Endothelial cell of umbilical vein (primary cell): ENCODE data around the gene FHIP2A. TPM values are rescaled to one million over a fixed set of nuclear protein-coding genes. Genes with fewer than 3 reads are reported as not detected.

Experiments used
- BruUV-seq: library from RNA; stranded (reverse); fragments of 400-500 nt; replicated peaks from 2 replicates; lab custom pipeline; 2021; lab: Mats Ljungman, UMichigan
- CTCF ChIA-PET: fragments of 300-600, 350-600 bp; sonication (Branson Sonifier 250); formaldehyde crosslinking; loops from one replicate; lab custom pipeline; 2021; ENCODE audit warnings: antibody characterized with exemption, inconsistent platforms; lab: Charles Lee
- POLR2A ChIA-PET: fragments of 300-600, 350-600 bp; sonication (Branson Sonifier 250); formaldehyde crosslinking; loops from one replicate; lab custom pipeline; 2021; ENCODE audit warnings: antibody characterized with exemption, inconsistent platforms; lab: Charles Lee
- DNase-seq: peaks from one replicate; pipeline ENCODE4 v3.0.0-alpha.2; 2011; ENCODE audit warnings: low read depth, low spot score
- FAIRE-seq: peaks from 2 replicates; lab custom pipeline; 2011; peaks lifted over from hg19 to GRCh38; lab: Jason Lieb, UNC
- H2AFZ ChIP-seq: 2 replicates; pipeline ENCODE4 v1.6.0; 2012; ENCODE audit warnings: low read depth, low read length, control low read depth, inconsistent platforms
- H3K27ac ChIP-seq: 2 replicates; pipeline ENCODE4 v1.5.1; 2011; ENCODE audit warnings: low read depth, mild to moderate bottlenecking, control low read depth, low read length, moderate library complexity; ENCODE audit not compliant: insufficient read depth
- H3K27me3 ChIP-seq, 2 experiments: 2 replicates each; pipeline versions ENCODE4 v1.6.0 to v1.6.1; 2011; ENCODE audit warnings: low read length in 2 of 2, mixed read lengths in 1 of 2; ENCODE audit not compliant: control insufficient read depth in 2 of 2, insufficient read depth in 2 of 2
- H3K36me3 ChIP-seq, 2 experiments: 2 replicates in 1 of 2; 3 replicates in 1 of 2; pipeline ENCODE4 v1.5.1; 2011; ENCODE audit warnings: low read length in 2 of 2, mild to moderate bottlenecking in 1 of 2, moderate library complexity in 1 of 2; ENCODE audit not compliant: control insufficient read depth in 2 of 2, insufficient read depth in 2 of 2; ENCODE audit errors: extremely low read depth in 1 of 2
- H3K4me1 ChIP-seq: 3 replicates; pipeline ENCODE4 v1.5.1; 2011; ENCODE audit warnings: mild to moderate bottlenecking, low read length; ENCODE audit not compliant: control insufficient read depth, insufficient read depth; ENCODE audit errors: extremely low read depth
- H3K4me2 ChIP-seq: 2 replicates; pipeline ENCODE4 v1.6.1; 2011; ENCODE audit warnings: low read length, control low read depth, mixed read lengths; ENCODE audit not compliant: insufficient read depth
- H3K4me3 ChIP-seq, 3 experiments: fragments of 200-600 bp in 1 of 3; sonication (generic), shearing (Covaris generic) in 1 of 3; replicated peaks in 1 of 3; 2 replicates each; pipeline ENCODE4 v1.5.1; 2011 to 2016; ENCODE audit warnings: control low read depth in 3 of 3, low read length in 3 of 3, mild to moderate bottlenecking in 2 of 3, inconsistent platforms in 1 of 3, low read depth in 1 of 3, moderate library complexity in 1 of 3; ENCODE audit not compliant: insufficient read depth in 1 of 3
- H3K79me2 ChIP-seq: 2 replicates; pipeline ENCODE4 v1.6.0; 2012; ENCODE audit warnings: low read length, inconsistent platforms; ENCODE audit not compliant: control insufficient read depth, insufficient read depth
- H3K9ac ChIP-seq: replicated peaks from 2 replicates; pipeline ENCODE3; 2011; ENCODE audit warnings: low read length, control low read depth; ENCODE audit not compliant: insufficient read depth; ENCODE audit errors: extremely low read depth
- H3K9me1 ChIP-seq: replicated peaks from 3 replicates; pipeline ENCODE4 v1.6.0; 2011; ENCODE audit warnings: mild to moderate bottlenecking, low read length; ENCODE audit not compliant: control insufficient read depth, insufficient read depth; ENCODE audit errors: extremely low read depth
- H3K9me3 ChIP-seq: replicated peaks from 2 replicates; pipeline ENCODE4 v1.5.1; 2012; ENCODE audit warnings: low read length, inconsistent platforms; ENCODE audit not compliant: control insufficient read depth, insufficient read depth
- H4K20me1 ChIP-seq: replicated peaks from 2 replicates; pipeline ENCODE3; 2011; ENCODE audit warnings: mild to moderate bottlenecking, low read length; ENCODE audit not compliant: control insufficient read depth, insufficient read depth; ENCODE audit errors: extremely low read depth
- EZH2 ChIP-seq: IDR thresholded peaks from 2 replicates; pipeline ENCODE4 v1.6.1; 2012; ENCODE audit warnings: borderline replicate concordance, low read depth, mild to moderate bottlenecking, moderate library complexity, low read length, inconsistent platforms; ENCODE audit not compliant: severe bottlenecking
- FOS ChIP-seq: IDR thresholded peaks from 2 replicates; pipeline ENCODE4 v1.6.1; 2011; ENCODE audit warnings: mild to moderate bottlenecking, low read length, moderate library complexity, borderline replicate concordance; ENCODE audit not compliant: insufficient read depth
- GATA2 ChIP-seq: IDR thresholded peaks from 2 replicates; pipeline ENCODE4 v1.7.0; 2011; ENCODE audit warnings: low read depth, mild to moderate bottlenecking, moderate library complexity, mixed read lengths, low read length; ENCODE audit not compliant: insufficient read length, insufficient read depth
- JUN ChIP-seq: IDR thresholded peaks from 2 replicates; pipeline ENCODE4 v1.6.1; 2011; ENCODE audit warnings: borderline replicate concordance, low read depth; ENCODE audit not compliant: insufficient read length, insufficient read depth
- MYC ChIP-seq: IDR thresholded peaks from one replicate; pipeline ENCODE4 v1.6.1; 2011; ENCODE audit warnings: mild to moderate bottlenecking, low read depth, low read length
- POLR2A ChIP-seq: IDR thresholded peaks from 2 replicates; pipeline ENCODE4 v1.6.1; 2012; ENCODE audit warnings: low read depth, mild to moderate bottlenecking, control low read depth, low read length
- POLR2AphosphoS5 ChIP-seq: IDR thresholded peaks from 2 replicates; pipeline ENCODE4 v1.6.1; 2012; ENCODE audit warnings: low read depth, mild to moderate bottlenecking, control low read depth, low read length, moderate library complexity; ENCODE audit not compliant: insufficient read depth
- dilution Hi-C: fragments of 300-500 bp; cut with MboI; formaldehyde crosslinking; loops from one replicate; pipeline ENCODE4 v1.15.0; 2019; ENCODE audit warnings: low sequenced_read_pairs; ENCODE audit not compliant: extremely low pct_ligation_motif_present
- intact Hi-C: fragments of 100-400 bp; cut with micrococcal nuclease; formaldehyde crosslinking; loops from one replicate; pipeline ENCODE4 v1.10.0; 2022
- polyA plus RNA-seq, 4 experiments: library from polyadenylated mRNA; depleted of rRNA in 3 of 4; stranded (reverse) in 3 of 4; unstranded in 1 of 4; fragments of >200 nt; gene quantifications; 2 replicates each; pipeline versions ENCODE4 v1.2.1 to v1.2.3, GENCODE V29; 2011 to 2012; ENCODE audit warnings: missing spikeins in 1 of 4
- total RNA-seq: library from RNA; stranded (reverse); gene quantifications from 2 replicates; pipeline ENCODE4 v1.2.3, GENCODE V29; 2021
- TF ChIP-seq, protein P1 (sequence below): IDR thresholded peaks from 2 replicates; pipeline ENCODE4 v1.6.1; 2011; ENCODE audit not compliant: insufficient read depth, insufficient read length
- TF ChIP-seq, protein P2 (sequence below), 2 donors: IDR thresholded peaks; 1 replicate in 1 of 2; 2 replicates in 1 of 2; pipeline ENCODE4 v1.5.1; 2011; ENCODE audit warnings: low read length in 2 of 2, mild to moderate bottlenecking in 2 of 2, moderate library complexity in 2 of 2, control low read depth in 1 of 2, inconsistent platforms in 1 of 2, low read depth in 1 of 2; ENCODE audit not compliant: insufficient read depth in 1 of 2; ENCODE audit errors: extremely low read depth in 1 of 2

The FHIP2A gene
- total and polyA plus RNA-seq, 2 donors (not counting 3 experiments of a cell fraction or from before 2014, with no cell fraction given): 13.3 to 39.6 TPM

DNA sequence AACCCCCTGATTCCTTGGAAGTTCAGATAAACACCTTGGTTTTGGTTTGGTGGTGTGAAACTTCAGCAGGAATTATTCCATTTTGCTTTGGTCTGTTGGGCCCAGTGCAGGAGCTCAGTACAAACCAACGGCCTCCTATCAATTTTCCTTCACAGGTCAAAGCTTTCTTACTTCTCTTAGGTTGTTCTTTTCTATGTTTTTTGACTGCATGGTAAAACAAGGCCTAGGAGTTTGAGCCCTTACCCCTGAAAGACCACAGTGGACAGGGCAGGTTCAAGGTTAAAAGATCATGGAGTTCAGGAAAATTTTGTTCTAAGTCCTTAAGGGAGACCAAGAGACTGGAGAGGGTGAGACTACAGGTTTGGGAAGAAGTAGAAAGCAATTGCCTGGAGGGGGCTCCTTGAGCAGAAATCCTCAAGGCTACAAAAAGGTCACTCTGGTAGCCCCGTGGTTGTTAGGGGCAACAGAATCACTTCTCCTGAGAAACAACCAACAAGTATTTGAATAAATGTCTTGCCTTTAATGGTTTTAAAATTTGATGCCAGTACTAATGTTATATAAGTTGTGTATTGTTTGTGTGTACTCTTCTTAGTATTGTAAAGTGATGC is 40.9 kb upstream of the FHIP2A start:
- H3K9ac ChIP-seq: peak overlapping the region; percentile 41

More for the DNA sequence above, 40.9 kb upstream of the FHIP2A start:
- Histone ChIP-seq H3K36me3 (no peaks in the 10 kb centered on the region), H3K27me3 (no peaks in the 10 kb centered on the region), H3K79me2 (no peaks in the 10 kb centered on the region), H2AFZ (peak overlapping the region; percentile 81), H3K9me3 (no peaks in the 10 kb centered on the region), H3K4me2 (peak overlapping the region; percentile 33), H3K9me1 (no peaks in the 10 kb centered on the region), H4K20me1 (no peaks in the 10 kb centered on the region), H3K27ac (peak overlapping the region; percentile 91), H3K4me3 (no peak overlapping the region), H3K4me1 (peaks cover 21% of the 10 kb centered on the region)
- ChIA-PET CTCF (interaction anchor here (1.0 to 1.3 kb wide), 6 partner anchors 41 to 309 kb away, joined by 3 to 9 read pairs (median 4); partner anchors contain the start of gene FHIP2A), POLR2A (no interaction called here)
- dilution Hi-C loops (loop anchor here (25.0 kb wide), 1 partner anchor 218 kb away; no protein-coding TSS in a partner anchor), intact Hi-C loops (loop anchor here (1.0 to 5.0 kb wide), 3 partner anchors 31 to 148 kb away; no protein-coding TSS in a partner anchor)
- FAIRE-seq: no peak
- BruUV-seq: no TSS peak
- TF ChIP-seq MYC (no peak), JUN (no peak), POLR2AphosphoS5 (no peak), GATA2 (no peak), POLR2A (no peak), FOS (no peak), EZH2 (no peak)
- TF ChIP-seq, protein P1, sequence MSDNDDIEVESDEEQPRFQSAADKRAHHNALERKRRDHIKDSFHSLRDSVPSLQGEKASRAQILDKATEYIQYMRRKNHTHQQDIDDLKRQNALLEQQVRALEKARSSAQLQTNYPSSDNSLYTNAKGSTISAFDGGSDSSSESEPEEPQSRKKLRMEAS: no peak
- TF ChIP-seq, protein P2, sequence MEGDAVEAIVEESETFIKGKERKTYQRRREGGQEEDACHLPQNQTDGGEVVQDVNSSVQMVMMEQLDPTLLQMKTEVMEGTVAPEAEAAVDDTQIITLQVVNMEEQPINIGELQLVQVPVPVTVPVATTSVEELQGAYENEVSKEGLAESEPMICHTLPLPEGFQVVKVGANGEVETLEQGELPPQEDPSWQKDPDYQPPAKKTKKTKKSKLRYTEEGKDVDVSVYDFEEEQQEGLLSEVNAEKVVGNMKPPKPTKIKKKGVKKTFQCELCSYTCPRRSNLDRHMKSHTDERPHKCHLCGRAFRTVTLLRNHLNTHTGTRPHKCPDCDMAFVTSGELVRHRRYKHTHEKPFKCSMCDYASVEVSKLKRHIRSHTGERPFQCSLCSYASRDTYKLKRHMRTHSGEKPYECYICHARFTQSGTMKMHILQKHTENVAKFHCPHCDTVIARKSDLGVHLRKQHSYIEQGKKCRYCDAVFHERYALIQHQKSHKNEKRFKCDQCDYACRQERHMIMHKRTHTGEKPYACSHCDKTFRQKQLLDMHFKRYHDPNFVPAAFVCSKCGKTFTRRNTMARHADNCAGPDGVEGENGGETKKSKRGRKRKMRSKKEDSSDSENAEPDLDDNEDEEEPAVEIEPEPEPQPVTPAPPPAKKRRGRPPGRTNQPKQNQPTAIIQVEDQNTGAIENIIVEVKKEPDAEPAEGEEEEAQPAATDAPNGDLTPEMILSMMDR (IDR thresholded peaks at IDR 0.05; ENCODE audit: extremely low read depth in 1 of 2, insufficient read depth in 1 of 2, low read depth in 1 of 2, low read length in 2 of 2): no peak
- no peak for DNase-seq
